Mesenteric fat pad (tissue), 1 donor: ENCODE results near the gene BABAM2. TPM values are rescaled to one million over a fixed set of nuclear protein-coding genes. Genes with fewer than 3 reads are reported as not detected.

ENCODE experiments used
- DNase-seq: peaks from one replicate; pipeline ENCODE4 v3.0.0-alpha.2; 2020; ENCODE audit warnings: low spot score
- total RNA-seq: library from RNA; stranded (reverse); fragmentation: NEBNext Ultra II Directional; extraction: Animal tissue kit (Norgen Biotek cat#: 25700); gene quantifications from one replicate; pipeline ENCODE4 v1.2.1, GENCODE V29; 2021
- donor health status: DM: yes; HTN: yes; CAD: no.

The BABAM2 gene
- total RNA-seq, 1 donor from 2014 or later, result 36.0 TPM

GRCh38 chr2:27907547-27907946 is 17.0 kb downstream of the BABAM2 start:
- no peak for DNase-seq

- no peak for DNase-seq
Observed at GRCh38 chr2:27909901-27910300, 19.4 kb downstream of the BABAM2 start.

- DNase-seq, result no peak
Observed at GRCh38 chr2:27911458-27912210, 21.1 kb downstream of the BABAM2 start.

GRCh38 chr2:27912512-27912911 is 22.0 kb downstream of the BABAM2 start:
- DNase-seq, result no peak

- DNase-seq, result no peak
Observed at GRCh38 chr2:27914041-27914804, 23.7 kb downstream of the BABAM2 start.

- no peak for DNase-seq
Observed at GRCh38 chr2:27914805-27915175, 24.3 kb downstream of the BABAM2 start.

GRCh38 chr2:27915191-27915590 is 24.7 kb downstream of the BABAM2 start:
- DNase-seq, result no peak

- DNase-seq, result no peak
Observed at GRCh38 chr2:27915874-27916273, 25.3 kb downstream of the BABAM2 start.

- DNase-seq, result no peak
Observed at GRCh38 chr2:27916293-27916995, 25.9 kb downstream of the BABAM2 start.

- no peak for DNase-seq
Observed at GRCh38 chr2:27920148-27920885, 29.8 kb downstream of the BABAM2 start.

GRCh38 chr2:27921424-27921823 is 30.9 kb downstream of the BABAM2 start:
- DNase-seq, result no peak

GRCh38 chr2:27921880-27922547 is 31.5 kb downstream of the BABAM2 start:
- no peak for DNase-seq

- no peak for DNase-seq
Observed at GRCh38 chr2:27922842-27923241, 32.3 kb downstream of the BABAM2 start.

GRCh38 chr2:27925766-27926472 is 35.4 kb downstream of the BABAM2 start:
- DNase-seq, result no peak

- DNase-seq, result no peak
Observed at GRCh38 chr2:27929916-27930486, 39.5 kb downstream of the BABAM2 start.

- DNase-seq, result no peak
Observed at GRCh38 chr2:27931361-27931950, 40.9 kb downstream of the BABAM2 start.

- DNase-seq, result no peak
Observed at GRCh38 chr2:27932396-27932795, 41.9 kb downstream of the BABAM2 start.

GRCh38 chr2:27935026-27935425 is 44.5 kb downstream of the BABAM2 start:
- DNase-seq, result no peak

GRCh38 chr2:27940090-27940671 is 49.7 kb downstream of the BABAM2 start:
- no peak for DNase-seq
